ENCODE data around the gene VIM. TPM values are rescaled to one million over a fixed set of nuclear protein-coding genes. Genes with fewer than 3 reads are reported as not detected.
A peak's percentile ranks its signal among the peaks of the same experiment; 100 is the strongest.

The VIM gene
- total and polyA plus RNA-seq, 2 donors (not counting 1 experiment from before 2014, with no cell fraction given) = 4,882 to 7,192 TPM

DNA sequence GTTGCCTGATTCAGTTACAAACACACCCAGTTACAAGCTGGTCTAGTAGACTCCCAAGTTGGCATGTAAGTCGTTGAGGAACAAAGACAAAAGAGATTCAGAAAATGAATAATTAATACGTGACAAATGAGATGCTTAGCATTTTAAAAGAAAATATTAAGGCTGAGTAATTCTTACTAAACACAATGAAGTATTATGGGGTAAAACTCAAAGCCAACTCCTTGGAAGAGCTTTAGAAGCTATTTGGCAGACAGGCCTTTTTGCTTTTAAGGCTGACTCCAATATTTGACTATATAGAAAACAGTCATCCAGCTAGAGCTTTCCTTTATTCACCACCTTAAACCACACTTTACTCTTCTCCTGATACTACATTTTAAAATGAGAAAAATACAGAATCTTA, 32.0 kb upstream of the VIM start:
- DNase-seq (ENCODE audit: low read depth in 2 of 2) = peak in 1 of 2 donors; percentile 50
- no peak overlapping the region for H3K27ac ChIP-seq (ENCODE audit: insufficient read depth, low read length)
- TF ChIP-seq, protein P1, sequence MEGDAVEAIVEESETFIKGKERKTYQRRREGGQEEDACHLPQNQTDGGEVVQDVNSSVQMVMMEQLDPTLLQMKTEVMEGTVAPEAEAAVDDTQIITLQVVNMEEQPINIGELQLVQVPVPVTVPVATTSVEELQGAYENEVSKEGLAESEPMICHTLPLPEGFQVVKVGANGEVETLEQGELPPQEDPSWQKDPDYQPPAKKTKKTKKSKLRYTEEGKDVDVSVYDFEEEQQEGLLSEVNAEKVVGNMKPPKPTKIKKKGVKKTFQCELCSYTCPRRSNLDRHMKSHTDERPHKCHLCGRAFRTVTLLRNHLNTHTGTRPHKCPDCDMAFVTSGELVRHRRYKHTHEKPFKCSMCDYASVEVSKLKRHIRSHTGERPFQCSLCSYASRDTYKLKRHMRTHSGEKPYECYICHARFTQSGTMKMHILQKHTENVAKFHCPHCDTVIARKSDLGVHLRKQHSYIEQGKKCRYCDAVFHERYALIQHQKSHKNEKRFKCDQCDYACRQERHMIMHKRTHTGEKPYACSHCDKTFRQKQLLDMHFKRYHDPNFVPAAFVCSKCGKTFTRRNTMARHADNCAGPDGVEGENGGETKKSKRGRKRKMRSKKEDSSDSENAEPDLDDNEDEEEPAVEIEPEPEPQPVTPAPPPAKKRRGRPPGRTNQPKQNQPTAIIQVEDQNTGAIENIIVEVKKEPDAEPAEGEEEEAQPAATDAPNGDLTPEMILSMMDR (conservative IDR thresholded peaks at IDR 0.05 in 1 of 2, IDR thresholded peaks at IDR 0.05 in 1 of 2; ENCODE audit: low read depth in 1 of 2, low read length in 2 of 2) = no peak
- no peak for TF ChIP-seq EZH2 (IDR thresholded peaks at IDR 0.05; ENCODE audit: low read length, missing control alignments)

DNA sequence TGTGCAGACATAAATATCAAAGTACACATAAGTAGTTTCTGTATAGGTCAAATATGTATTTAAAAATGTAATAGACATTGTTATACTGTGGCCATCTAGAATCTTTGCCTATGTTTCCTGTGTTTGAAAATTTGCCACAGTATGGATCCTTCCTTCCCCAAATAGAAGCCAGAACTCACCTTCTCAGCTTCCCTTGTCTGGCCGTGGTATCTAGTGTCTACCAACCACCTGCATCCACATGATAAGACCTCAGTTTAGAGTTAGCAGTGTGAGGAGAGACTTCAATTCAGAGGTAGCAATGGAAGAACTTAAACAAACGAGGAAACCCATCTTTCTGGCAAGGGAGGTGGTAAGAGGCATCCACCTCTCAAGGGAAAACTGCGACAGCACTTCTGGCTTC, 31.5 kb upstream of the VIM start:
- Histone ChIP-seq H3K4me3 (replicated peaks in 1 of 4; ENCODE audit: control extremely low read depth in 1 of 4, insufficient read depth in 1 of 4, low read depth in 3 of 4, low read length in 4 of 4) (no peak overlapping the region), H3K27ac (ENCODE audit: insufficient read depth, low read length) (no peak overlapping the region), H3K4me1 (ENCODE audit: control insufficient read depth, extremely low read depth, insufficient read depth, low read length) (no peaks in the 10 kb centered on the region), H3K79me2 (ENCODE audit: control insufficient read depth, insufficient read depth, low read length) (peaks cover 14% of the 10 kb centered on the region), H2AFZ (ENCODE audit: low read length) (no peak overlapping the region), H3K9ac (ENCODE audit: insufficient read depth, low read length) (no peak overlapping the region), H3K9me3 (ENCODE audit: control insufficient read depth, insufficient read depth, low read depth, low read length) (no peaks in the 10 kb centered on the region), H4K20me1 (ENCODE audit: control insufficient read depth, extremely low read depth, insufficient read depth, low read length) (no peaks in the 10 kb centered on the region), H3K36me3 (ENCODE audit: control insufficient read depth, insufficient read depth, low read length) (no peaks in the 10 kb centered on the region), H3K4me2 (ENCODE audit: extremely low read depth, insufficient read depth, low read length) (no peak overlapping the region), H3K27me3 (ENCODE audit: control insufficient read depth, insufficient read depth, low read length) (no peaks in the 10 kb centered on the region)
- TF ChIP-seq EZH2 (IDR thresholded peaks at IDR 0.05; ENCODE audit: low read length, missing control alignments) = no peak
- TF ChIP-seq, protein P1 (conservative IDR thresholded peaks at IDR 0.05 in 1 of 2, IDR thresholded peaks at IDR 0.05 in 1 of 2; ENCODE audit: low read depth in 1 of 2, low read length in 2 of 2) = no peak
- no peak for DNase-seq (ENCODE audit: low read depth in 2 of 2)

More for the DNA sequence above, 32.0 kb upstream of the VIM start:
- H3K79me2 ChIP-seq (ENCODE audit: control insufficient read depth, insufficient read depth, low read length) = peaks cover 14% of the 10 kb centered on the region
- no peak overlapping the region for H3K4me2 ChIP-seq (ENCODE audit: extremely low read depth, insufficient read depth, low read length)
- no peaks in the 10 kb centered on the region for H4K20me1 ChIP-seq (ENCODE audit: control insufficient read depth, extremely low read depth, insufficient read depth, low read length)
- H3K4me3 ChIP-seq (replicated peaks in 1 of 4; ENCODE audit: control extremely low read depth in 1 of 4, insufficient read depth in 1 of 4, low read depth in 3 of 4, low read length in 4 of 4) = no peak overlapping the region
- no peaks in the 10 kb centered on the region for H3K9me3 ChIP-seq (ENCODE audit: control insufficient read depth, insufficient read depth, low read depth, low read length)
- no peak overlapping the region for H3K9ac ChIP-seq (ENCODE audit: insufficient read depth, low read length)
- H2AFZ ChIP-seq (ENCODE audit: low read length) = no peak overlapping the region
- no peaks in the 10 kb centered on the region for H3K4me1 ChIP-seq (ENCODE audit: control insufficient read depth, extremely low read depth, insufficient read depth, low read length)
- H3K36me3 ChIP-seq (ENCODE audit: control insufficient read depth, insufficient read depth, low read length) = no peaks in the 10 kb centered on the region
- H3K27me3 ChIP-seq (ENCODE audit: control insufficient read depth, insufficient read depth, low read length) = no peaks in the 10 kb centered on the region

GRCh38 chr10:17199351-17199804, 28.7 kb upstream of the VIM start:
- peak overlapping the region; percentile 78 for H3K4me2 ChIP-seq (ENCODE audit: extremely low read depth, insufficient read depth, low read length)
- no peaks in the 10 kb centered on the region for H3K9me3 ChIP-seq (ENCODE audit: control insufficient read depth, insufficient read depth, low read depth, low read length)
- no peaks in the 10 kb centered on the region for H3K4me1 ChIP-seq (ENCODE audit: control insufficient read depth, extremely low read depth, insufficient read depth, low read length)
- H4K20me1 ChIP-seq (ENCODE audit: control insufficient read depth, extremely low read depth, insufficient read depth, low read length) = no peaks in the 10 kb centered on the region
- H3K27ac ChIP-seq (ENCODE audit: insufficient read depth, low read length) = peak overlapping the region; percentile 83
- H2AFZ ChIP-seq (ENCODE audit: low read length) = peak overlapping the region; percentile 68
- H3K9ac ChIP-seq (ENCODE audit: insufficient read depth, low read length) = peak overlapping the region; percentile 80
- TF ChIP-seq EZH2 (IDR thresholded peaks at IDR 0.05; ENCODE audit: low read length, missing control alignments) = no peak
- TF ChIP-seq, protein P1 (conservative IDR thresholded peaks at IDR 0.05 in 1 of 2, IDR thresholded peaks at IDR 0.05 in 1 of 2; ENCODE audit: low read depth in 1 of 2, low read length in 2 of 2) = no peak
- peak; percentile 67 to 81 for DNase-seq (ENCODE audit: low read depth in 2 of 2)
- no peaks in the 10 kb centered on the region for H3K27me3 ChIP-seq (ENCODE audit: control insufficient read depth, insufficient read depth, low read length)
- H3K36me3 ChIP-seq (ENCODE audit: control insufficient read depth, insufficient read depth, low read length) = no peaks in the 10 kb centered on the region
- H3K79me2 ChIP-seq (ENCODE audit: control insufficient read depth, insufficient read depth, low read length) = peaks cover 14% of the 10 kb centered on the region
- H3K4me3 ChIP-seq (replicated peaks in 1 of 4; ENCODE audit: control extremely low read depth in 1 of 4, insufficient read depth in 1 of 4, low read depth in 3 of 4, low read length in 4 of 4) = peak overlapping the region; percentile 12 to 76 (median 44)

Measured in fibroblast of lung (primary cell).